AG09319 (cell line): ENCODE results near the gene NEUROD4.

Source experiments
- DNase-seq: peaks from one replicate; pipeline ENCODE4 v3.0.0-alpha.2; 2010; ENCODE audit warnings: low read depth; ENCODE audit errors: extremely low read depth
- TF ChIP-seq, protein P1 (sequence below): IDR thresholded peaks from 2 replicates; pipeline ENCODE4 v1.5.1; 2011; ENCODE audit warnings: low read depth, mild to moderate bottlenecking, inconsistent platforms, low read length, moderate library complexity

Gene NEUROD4, protein sequence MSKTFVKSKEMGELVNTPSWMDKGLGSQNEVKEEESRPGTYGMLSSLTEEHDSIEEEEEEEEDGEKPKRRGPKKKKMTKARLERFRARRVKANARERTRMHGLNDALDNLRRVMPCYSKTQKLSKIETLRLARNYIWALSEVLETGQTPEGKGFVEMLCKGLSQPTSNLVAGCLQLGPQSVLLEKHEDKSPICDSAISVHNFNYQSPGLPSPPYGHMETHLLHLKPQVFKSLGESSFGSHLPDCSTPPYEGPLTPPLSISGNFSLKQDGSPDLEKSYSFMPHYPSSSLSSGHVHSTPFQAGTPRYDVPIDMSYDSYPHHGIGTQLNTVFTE

GRCh38 chr12:55019784-55020183 is at the start of gene NEUROD4:
TSS of gene NEUROD4 (plus strand) at chr12:55019974. CDS start at chr12:55026440, 6,466 bp downstream.
- peak; percentile 5 for DNase-seq
- TF ChIP-seq, protein P1, sequence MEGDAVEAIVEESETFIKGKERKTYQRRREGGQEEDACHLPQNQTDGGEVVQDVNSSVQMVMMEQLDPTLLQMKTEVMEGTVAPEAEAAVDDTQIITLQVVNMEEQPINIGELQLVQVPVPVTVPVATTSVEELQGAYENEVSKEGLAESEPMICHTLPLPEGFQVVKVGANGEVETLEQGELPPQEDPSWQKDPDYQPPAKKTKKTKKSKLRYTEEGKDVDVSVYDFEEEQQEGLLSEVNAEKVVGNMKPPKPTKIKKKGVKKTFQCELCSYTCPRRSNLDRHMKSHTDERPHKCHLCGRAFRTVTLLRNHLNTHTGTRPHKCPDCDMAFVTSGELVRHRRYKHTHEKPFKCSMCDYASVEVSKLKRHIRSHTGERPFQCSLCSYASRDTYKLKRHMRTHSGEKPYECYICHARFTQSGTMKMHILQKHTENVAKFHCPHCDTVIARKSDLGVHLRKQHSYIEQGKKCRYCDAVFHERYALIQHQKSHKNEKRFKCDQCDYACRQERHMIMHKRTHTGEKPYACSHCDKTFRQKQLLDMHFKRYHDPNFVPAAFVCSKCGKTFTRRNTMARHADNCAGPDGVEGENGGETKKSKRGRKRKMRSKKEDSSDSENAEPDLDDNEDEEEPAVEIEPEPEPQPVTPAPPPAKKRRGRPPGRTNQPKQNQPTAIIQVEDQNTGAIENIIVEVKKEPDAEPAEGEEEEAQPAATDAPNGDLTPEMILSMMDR, result no peak

DNA sequence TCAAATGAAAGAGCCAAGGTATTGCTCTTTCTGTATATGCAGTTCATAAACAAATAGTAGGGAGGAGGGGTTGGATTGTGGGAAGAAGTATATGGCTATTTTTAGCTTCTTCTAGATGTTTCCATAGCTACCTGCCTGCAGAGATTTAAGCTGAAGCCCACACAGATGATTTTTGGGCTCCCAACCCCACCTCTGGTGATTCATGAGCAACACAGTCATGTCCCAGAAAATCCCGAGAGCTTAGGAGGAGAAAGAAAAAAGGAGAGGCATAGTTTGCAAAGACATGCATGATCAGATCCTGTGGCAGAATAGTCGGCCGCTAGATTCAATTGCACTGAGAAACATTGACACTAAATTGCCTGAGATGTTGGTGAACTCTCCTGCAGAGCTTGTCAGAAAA is 49.0 kb upstream of the NEUROD4 start:
- no peak for DNase-seq

DNA sequence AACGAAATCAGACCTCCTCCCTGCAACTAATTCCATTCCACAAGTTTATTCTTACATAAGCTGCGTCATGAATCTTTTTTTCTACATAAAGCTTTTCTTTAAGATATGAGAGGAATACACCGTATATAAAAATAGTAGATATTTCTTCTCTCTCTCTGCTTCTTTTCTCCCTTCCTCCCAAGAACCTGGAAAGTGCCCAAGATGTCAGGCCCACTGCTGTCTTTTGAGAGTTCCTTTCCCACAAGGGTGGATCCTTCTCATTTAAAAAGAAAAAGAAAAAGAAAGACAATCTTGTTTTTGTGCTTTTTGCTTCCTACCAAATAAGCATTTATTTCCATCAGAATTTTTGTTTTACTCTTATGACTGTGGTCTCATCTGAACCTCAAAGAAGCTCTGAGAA is 46.2 kb upstream of the NEUROD4 start:
- DNase-seq, result no peak

More for the DNA sequence above, 49.0 kb upstream of the NEUROD4 start:
- TF ChIP-seq, protein P1, result no peak

GRCh38 chr12:54974279-54974678 is 45.5 kb upstream of the NEUROD4 start:
- TF ChIP-seq, protein P1, result no peak
- no peak for DNase-seq

More for the DNA sequence above, 46.2 kb upstream of the NEUROD4 start:
- TF ChIP-seq, protein P1, result no peak

DNA sequence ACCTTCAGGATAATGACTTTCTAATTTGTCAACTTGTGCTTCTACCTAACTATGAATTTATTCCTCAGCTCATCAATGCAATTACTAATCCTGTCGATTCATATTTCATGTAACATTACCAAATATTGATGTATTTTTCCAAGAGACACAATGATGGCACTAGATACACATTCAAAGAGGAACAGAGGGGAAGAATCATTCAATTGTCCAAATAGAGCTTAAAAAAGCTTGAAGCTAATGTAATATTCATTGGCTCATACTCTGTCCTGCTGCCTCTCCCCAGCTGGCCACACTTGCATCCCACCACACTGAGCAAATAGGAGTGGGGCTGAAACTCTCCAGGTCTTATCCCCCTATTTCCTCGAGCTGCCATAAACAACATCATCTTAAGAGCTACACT is 44.5 kb upstream of the NEUROD4 start:
- no peak for DNase-seq
- TF ChIP-seq, protein P1, result no peak

- TF ChIP-seq, protein P1, result no peak
Observed at GRCh38 chr12:54975875-54976274, 43.9 kb upstream of the NEUROD4 start.

DNA sequence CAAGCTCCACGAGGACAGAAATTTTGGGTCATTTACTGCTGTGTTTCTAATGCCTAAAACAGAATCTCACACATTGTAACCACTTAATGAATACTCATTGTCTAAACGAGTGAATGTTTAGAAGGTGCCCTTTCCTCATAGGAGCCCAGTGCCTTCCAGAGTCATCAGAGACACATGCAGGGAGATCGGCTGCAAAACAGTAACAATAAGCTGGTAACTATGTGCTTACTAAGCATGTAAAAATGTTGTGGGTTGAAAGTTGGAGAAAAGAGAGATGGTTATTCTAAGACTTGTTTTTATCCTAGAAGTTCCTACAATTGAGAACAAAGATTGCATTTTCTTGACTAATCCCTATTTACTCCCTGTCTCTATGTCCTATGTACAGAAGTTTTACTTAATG is 42.6 kb upstream of the NEUROD4 start:
- TF ChIP-seq, protein P1, result no peak

More at GRCh38 chr12:54975875-54976274, 43.9 kb upstream of the NEUROD4 start:
- no peak for DNase-seq

More for the DNA sequence above, 42.6 kb upstream of the NEUROD4 start:
- DNase-seq, result no peak
